ENCODE measurements around the gene GJB3.

GRCh38 chr1:34744851-34745250 is 36.2 kb upstream of the GJB3 start:
- TF ChIP-seq CTCF (IDR thresholded peaks at IDR 0.05), result no peak
- TF ChIP-seq POLR2AphosphoS5 (IDR thresholded peaks at IDR 0.05), result no peak
- TF ChIP-seq POLR2A (IDR thresholded peaks at IDR 0.05), result no peak

All from upper lobe of left lung (tissue), 4 donors.